ENCODE data around the gene TOLLIP. TPM values are rescaled to one million over a fixed set of nuclear protein-coding genes. Genes with fewer than 3 reads are reported as not detected.

TOLLIP gene
- total RNA-seq, 4 donors from 2014 or later = 43.7 to 77.3 (median 70.6) TPM

DNA sequence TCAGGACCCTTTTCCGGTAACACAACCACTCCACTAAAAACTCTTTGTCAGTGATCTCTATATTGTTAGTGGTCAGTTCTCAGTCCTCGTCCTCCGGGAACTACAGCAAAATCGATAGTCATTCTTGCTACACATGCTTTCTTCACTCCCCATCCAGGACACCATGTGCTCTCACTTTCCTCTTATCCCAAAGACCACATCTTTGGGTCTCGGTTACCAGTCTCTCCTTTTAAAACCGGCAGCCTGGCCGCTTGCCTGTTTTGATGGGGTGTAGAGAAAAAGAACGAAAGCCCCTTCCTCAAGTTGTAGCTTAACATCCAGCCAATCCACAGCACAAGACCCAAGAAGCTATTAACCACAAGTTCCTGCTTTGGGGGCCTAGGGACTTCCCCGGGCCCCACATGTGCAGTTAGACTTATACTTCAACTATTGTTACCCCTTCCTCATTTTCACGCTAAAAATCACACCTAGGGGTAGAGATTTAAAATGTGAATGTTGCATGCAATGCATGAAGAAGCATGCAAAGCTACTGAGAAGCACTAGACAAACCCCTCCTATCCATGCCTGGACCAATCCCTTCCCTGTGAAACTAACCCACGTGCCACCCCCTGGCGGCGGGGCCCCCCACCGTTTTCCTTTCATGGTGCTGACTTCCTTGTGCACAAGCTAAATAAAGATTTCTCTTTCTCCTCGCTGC, 1.5 kb upstream of the TOLLIP start:
- peak overlapping the region; percentile 90 to 99 (median 98) for H3K4me3 ChIP-seq
- TF ChIP-seq, protein P1, sequence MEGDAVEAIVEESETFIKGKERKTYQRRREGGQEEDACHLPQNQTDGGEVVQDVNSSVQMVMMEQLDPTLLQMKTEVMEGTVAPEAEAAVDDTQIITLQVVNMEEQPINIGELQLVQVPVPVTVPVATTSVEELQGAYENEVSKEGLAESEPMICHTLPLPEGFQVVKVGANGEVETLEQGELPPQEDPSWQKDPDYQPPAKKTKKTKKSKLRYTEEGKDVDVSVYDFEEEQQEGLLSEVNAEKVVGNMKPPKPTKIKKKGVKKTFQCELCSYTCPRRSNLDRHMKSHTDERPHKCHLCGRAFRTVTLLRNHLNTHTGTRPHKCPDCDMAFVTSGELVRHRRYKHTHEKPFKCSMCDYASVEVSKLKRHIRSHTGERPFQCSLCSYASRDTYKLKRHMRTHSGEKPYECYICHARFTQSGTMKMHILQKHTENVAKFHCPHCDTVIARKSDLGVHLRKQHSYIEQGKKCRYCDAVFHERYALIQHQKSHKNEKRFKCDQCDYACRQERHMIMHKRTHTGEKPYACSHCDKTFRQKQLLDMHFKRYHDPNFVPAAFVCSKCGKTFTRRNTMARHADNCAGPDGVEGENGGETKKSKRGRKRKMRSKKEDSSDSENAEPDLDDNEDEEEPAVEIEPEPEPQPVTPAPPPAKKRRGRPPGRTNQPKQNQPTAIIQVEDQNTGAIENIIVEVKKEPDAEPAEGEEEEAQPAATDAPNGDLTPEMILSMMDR (IDR thresholded peaks at IDR 0.05) = peak in 1 of 6 experiments; percentile 10
- TF ChIP-seq POLR2A (IDR thresholded peaks at IDR 0.05) = no peak
- DNase-seq = peak in 2 of 3 donors; percentile 72 to 80
- no peaks in the 10 kb centered on the region for H3K36me3 ChIP-seq
- no peaks in the 10 kb centered on the region for H3K27me3 ChIP-seq
- peaks cover 7 to 30% (median 22%) of the 10 kb centered on the region in 4 donors for H3K4me1 ChIP-seq
- no peaks in the 10 kb centered on the region for H3K9me3 ChIP-seq
- H3K27ac ChIP-seq = peak overlapping the region; percentile 87 to 98 (median 96)

DNA sequence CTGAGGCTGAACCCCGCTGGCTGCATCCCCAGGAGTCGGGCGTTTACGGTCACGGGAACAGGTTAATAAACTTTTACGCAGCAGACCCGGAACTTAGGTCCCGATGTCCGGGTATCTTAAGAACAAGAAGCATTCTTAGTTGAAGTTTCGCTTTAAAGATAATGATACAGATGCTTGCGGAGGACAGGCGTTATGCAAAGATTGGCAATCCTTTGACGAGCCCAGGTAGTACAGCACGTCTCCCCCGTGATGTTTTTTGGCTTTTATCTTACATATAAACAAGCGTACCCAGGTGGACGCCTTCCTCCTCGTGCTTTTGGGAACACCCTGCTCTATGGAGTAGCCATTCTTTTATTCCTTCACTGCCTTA, 871 bp upstream of the TOLLIP start:
- no peaks in the 10 kb centered on the region for H3K36me3 ChIP-seq
- H3K27me3 ChIP-seq = no peaks in the 10 kb centered on the region
- H3K9me3 ChIP-seq = no peaks in the 10 kb centered on the region
- peak overlapping the region; percentile 87 to 98 (median 96) for H3K27ac ChIP-seq
- peaks cover 7 to 36% (median 22%) of the 10 kb centered on the region in 4 donors for H3K4me1 ChIP-seq
- peak in 1 of 3 donors; percentile 24 for DNase-seq
- TF ChIP-seq POLR2A (IDR thresholded peaks at IDR 0.05) = no peak
- TF ChIP-seq, protein P1 (IDR thresholded peaks at IDR 0.05) = no peak
- peak overlapping the region; percentile 90 to 99 (median 98) for H3K4me3 ChIP-seq

DNA sequence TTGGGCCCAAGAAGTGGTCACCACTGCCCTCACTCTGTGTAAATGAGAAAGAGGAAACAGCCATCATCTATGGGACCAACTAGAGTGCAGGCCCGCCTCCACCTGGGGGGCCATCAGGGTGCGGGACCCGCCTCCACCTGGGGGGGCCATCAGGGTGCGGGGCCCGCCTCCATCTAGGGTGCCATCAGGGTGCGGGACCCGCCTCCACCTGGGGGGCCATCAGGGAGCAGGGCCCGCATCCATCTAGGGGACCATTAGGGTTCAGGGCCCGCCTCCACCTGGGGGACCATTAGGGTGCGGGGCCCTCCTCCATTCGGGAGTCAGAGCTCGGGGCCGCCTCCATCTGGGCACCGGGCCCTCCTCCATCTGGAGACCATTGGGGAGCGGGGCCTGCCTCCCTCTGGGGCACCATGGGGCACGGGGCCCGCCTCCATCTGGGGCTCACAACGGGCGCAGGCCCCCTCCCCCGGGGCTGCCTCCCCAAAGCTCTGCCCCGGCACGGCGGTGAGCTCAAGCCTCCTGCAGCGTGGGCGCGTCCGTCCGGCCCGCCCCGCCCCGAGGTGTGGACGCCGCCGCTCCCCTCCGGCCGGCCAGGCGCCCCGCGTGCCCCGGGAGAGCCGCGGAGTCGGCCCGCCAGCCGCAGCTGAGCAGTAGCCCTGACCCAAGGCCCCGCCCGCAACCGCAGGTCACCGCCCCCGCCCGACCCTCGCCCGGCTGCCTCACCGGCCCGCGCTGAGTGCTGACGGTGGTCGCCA, 512 bp downstream of the TOLLIP start:
- no peaks in the 10 kb centered on the region for H3K36me3 ChIP-seq
- no peaks in the 10 kb centered on the region for H3K9me3 ChIP-seq
- peak in 1 of 3 donors; percentile 16 for DNase-seq
- TF ChIP-seq POLR2A (IDR thresholded peaks at IDR 0.05) = no peak
- TF ChIP-seq, protein P1 (IDR thresholded peaks at IDR 0.05) = no peak
- no peaks in the 10 kb centered on the region for H3K27me3 ChIP-seq
- peak overlapping the region; percentile 87 to 98 (median 96) for H3K27ac ChIP-seq
- peaks cover 7 to 49% (median 24%) of the 10 kb centered on the region in 4 donors for H3K4me1 ChIP-seq
- H3K4me3 ChIP-seq = peak overlapping the region; percentile 90 to 99 (median 98)

DNA sequence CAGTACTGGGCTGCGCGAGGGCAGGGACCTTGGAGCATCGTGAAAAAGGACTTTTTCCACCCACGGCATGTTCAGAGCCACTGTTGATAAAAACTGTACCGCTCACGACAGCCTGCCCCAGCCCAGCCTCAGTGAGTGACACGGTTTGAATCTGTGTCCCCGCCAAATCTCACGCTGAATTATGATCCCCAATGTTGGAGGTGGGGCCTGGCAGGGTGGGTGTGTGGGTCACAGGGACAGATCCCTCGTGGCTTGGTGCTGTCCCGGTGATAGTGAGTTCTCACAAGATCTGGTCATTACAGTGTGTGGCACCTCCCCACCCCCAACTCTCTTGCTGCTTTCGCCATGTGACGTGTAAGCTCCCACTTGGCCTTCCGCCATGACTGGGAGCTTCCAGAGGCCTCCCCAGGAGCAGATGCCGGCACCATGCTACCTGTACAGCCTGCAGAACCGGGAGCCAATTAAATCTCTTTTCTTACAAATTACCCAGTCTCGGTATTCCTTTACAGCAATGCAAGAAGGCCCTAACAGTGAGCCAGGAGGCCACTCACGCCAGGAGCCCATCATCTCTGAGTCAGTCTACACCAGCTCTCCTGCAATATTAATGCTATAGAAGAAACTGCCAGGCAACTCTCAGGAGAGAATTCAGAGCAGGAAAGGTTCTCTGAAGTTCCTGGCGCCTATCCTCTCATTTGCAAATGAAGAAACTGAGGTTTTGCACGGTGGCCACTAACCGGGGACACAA, 1.3 kb downstream of the TOLLIP start:
- peak in 1 of 3 donors; percentile 17 for DNase-seq
- Histone ChIP-seq H3K9me3 (no peaks in the 10 kb centered on the region), H3K27ac (peak overlapping the region in 1 of 4 donors; percentile 96), H3K4me3 (peak overlapping the region in 3 of 4 donors; percentile 90 to 99 (median 99)), H3K4me1 (peaks cover 7 to 56% (median 26%) of the 10 kb centered on the region in 4 donors), H3K36me3 (no peaks in the 10 kb centered on the region), H3K27me3 (no peaks in the 10 kb centered on the region)
- TF ChIP-seq, protein P1 (IDR thresholded peaks at IDR 0.05) = no peak
- TF ChIP-seq POLR2A (IDR thresholded peaks at IDR 0.05) = no peak

DNA sequence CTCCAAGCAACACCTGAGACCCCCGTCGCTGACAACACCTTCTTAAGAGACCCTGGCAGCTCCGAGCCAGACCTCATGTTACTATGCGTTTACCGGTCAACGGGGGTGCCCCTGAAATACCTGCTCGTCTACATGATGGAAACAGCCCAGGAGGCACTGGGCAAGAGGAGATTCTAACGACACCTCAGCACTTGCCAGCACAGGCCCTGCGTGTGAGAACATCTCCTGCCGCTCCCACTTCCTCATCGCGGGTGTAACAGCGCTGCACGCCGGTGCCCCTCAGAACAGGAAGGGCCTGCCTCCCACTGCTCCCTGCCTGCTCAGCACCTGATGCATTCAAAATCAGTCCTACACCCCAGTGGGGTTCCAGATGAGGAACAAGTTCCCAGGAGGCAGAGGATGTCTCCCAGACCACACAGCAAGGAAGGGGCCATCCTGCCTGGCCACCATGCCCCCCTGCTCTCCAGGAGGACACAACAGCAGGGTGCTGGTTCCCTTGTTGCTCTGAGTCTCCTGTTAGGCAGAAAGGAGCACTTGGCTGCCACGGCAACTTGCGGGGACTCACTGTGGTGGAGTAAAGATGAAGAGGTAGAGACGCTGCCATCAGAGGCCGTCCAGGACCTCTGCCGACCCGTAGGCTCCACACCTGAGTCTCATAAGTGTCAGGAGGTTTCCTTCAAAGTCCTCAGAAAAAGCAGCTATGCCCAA, 2.1 kb downstream of the TOLLIP start:
- Histone ChIP-seq H3K9me3 (no peaks in the 10 kb centered on the region), H3K4me3 (peak overlapping the region in 1 of 4 donors; percentile 11), H3K4me1 (peaks cover 7 to 65% (median 28%) of the 10 kb centered on the region in 4 donors), H3K27ac (peak overlapping the region in 1 of 4 donors; percentile 11), H3K27me3 (no peaks in the 10 kb centered on the region), H3K36me3 (no peaks in the 10 kb centered on the region)
- peak in 2 of 3 donors; percentile 49 to 60 for DNase-seq
- TF ChIP-seq, protein P1 (IDR thresholded peaks at IDR 0.05) = no peak
- TF ChIP-seq POLR2A (IDR thresholded peaks at IDR 0.05) = no peak

Measured in Peyer's patch (tissue), 4 donors.